Liver (tissue), 3 donors: Measurements from ENCODE around the gene MORF4L1.
A peak's percentile ranks its signal among the peaks of the same experiment; 100 is the strongest.

Experiments
- ATF3 ChIP-seq: IDR thresholded peaks from 2 replicates; pipeline ENCODE4 v1.6.1; 2016; ENCODE audit warnings: antibody characterized with exemption
- JUND ChIP-seq, 2 donors: IDR thresholded peaks; 2 replicates each; pipeline ENCODE4 v1.6.1; 2016; ENCODE audit warnings: antibody characterized with exemption in 2 of 2
- MAX ChIP-seq: IDR thresholded peaks from 2 replicates; pipeline ENCODE4 v1.6.1; 2016; ENCODE audit warnings: antibody characterized with exemption
- REST ChIP-seq: IDR thresholded peaks from 2 replicates; pipeline ENCODE4 v1.6.1; 2016; ENCODE audit warnings: antibody characterized with exemption, mild to moderate bottlenecking
- RXRA ChIP-seq, 2 donors: IDR thresholded peaks; 2 replicates each; pipeline ENCODE4 v1.6.1; 2017 to 2018; ENCODE audit warnings: antibody characterized with exemption in 2 of 2, mild to moderate bottlenecking in 1 of 2
- YY1 ChIP-seq: IDR thresholded peaks from 2 replicates; pipeline ENCODE4 v1.6.1; 2016; ENCODE audit warnings: antibody characterized with exemption, mild to moderate bottlenecking
- TF ChIP-seq, protein P1 (sequence below): fragments of 150-350 bp; IDR thresholded peaks from 2 replicates; pipeline ENCODE4 v1.5.1; 2017; ENCODE audit warnings: improper control_type of control experiment, low read depth, low read length; ENCODE audit not compliant: missing input control
- donor health status: healthy.
- donor health status: healthy.

DNA sequence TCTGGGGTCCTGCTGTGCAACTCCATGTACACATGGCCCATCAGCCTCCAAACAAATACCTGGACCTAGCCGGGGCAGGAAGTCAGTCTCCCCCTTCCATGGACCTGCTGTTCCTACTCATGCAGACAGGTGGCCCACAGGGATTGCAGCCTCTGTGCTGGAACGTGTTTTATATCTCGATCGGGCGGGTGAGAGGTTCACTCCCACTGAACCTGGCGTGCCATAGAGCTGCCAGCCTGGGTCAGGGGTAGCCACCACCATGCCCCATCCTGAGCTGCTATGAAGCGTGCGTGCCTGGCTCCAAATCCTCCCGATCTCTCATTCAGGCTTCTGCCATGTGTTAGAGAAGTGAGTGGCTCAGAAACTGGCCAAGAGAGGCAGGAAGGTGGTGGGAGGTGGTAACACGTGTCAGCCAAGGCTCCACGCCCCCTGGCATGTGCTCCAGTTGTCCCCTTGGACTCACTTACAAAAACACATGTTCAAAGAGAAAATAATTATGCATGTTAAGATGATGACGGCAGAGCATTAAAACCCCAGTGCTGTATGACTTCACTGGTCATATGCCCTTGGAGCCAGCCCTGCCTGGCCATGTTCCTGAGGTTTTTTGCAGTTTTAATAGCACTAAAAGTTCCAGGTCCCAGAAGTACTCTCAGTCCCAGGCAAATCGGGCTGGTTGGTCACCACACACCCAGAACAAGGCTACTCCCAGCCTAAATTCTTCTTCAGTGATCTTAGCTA, 41.5 kb downstream of the MORF4L1 start:
- TF ChIP-seq, protein P1, sequence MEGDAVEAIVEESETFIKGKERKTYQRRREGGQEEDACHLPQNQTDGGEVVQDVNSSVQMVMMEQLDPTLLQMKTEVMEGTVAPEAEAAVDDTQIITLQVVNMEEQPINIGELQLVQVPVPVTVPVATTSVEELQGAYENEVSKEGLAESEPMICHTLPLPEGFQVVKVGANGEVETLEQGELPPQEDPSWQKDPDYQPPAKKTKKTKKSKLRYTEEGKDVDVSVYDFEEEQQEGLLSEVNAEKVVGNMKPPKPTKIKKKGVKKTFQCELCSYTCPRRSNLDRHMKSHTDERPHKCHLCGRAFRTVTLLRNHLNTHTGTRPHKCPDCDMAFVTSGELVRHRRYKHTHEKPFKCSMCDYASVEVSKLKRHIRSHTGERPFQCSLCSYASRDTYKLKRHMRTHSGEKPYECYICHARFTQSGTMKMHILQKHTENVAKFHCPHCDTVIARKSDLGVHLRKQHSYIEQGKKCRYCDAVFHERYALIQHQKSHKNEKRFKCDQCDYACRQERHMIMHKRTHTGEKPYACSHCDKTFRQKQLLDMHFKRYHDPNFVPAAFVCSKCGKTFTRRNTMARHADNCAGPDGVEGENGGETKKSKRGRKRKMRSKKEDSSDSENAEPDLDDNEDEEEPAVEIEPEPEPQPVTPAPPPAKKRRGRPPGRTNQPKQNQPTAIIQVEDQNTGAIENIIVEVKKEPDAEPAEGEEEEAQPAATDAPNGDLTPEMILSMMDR: peak; percentile 33
- TF ChIP-seq JUND (IDR thresholded peaks at IDR 0.05) (no peak), MAX (no peak), RXRA (IDR thresholded peaks at IDR 0.05) (no peak), YY1 (no peak), ATF3 (no peak), REST (no peak)
